Activated B cell treated with CpG ODN at 0.5 μM for 24 hours (primary cell): ENCODE results near the gene CLDN11. TPM values are rescaled to one million over a fixed set of nuclear protein-coding genes. Genes with fewer than 3 reads are reported as not detected.

ENCODE experiments used
- ATAC-seq: fragments of 200-7000 bp; cut with Tn5 transposase; one replicate; pipeline ENCODE4 v1.10.0; 2021; ENCODE audit warnings: low read depth, mild to moderate bottlenecking, moderate library complexity
- CTCF ChIA-PET: fragments of 350-600 bp; sonication (Branson Sonifier 250); formaldehyde crosslinking; loops from one replicate; lab custom pipeline; 2021; ENCODE audit warnings: antibody characterized with exemption; lab: Charles Lee
- POLR2A ChIA-PET: fragments of 350-600 bp; sonication (Branson Sonifier 250); formaldehyde crosslinking; loops from one replicate; lab custom pipeline; 2021; ENCODE audit warnings: antibody characterized with exemption; lab: Charles Lee
- DNase-seq: peaks from one replicate; pipeline ENCODE4 v3.0.0; 2022
- H3K27ac Mint-ChIP-seq: one replicate; pipeline ENCODE4 v1.8.0; 2020; ENCODE audit warnings: mixed read lengths
- H3K27me3 Mint-ChIP-seq: one replicate; pipeline ENCODE4 v1.8.0; 2021; ENCODE audit warnings: mixed read lengths
- H3K36me3 Mint-ChIP-seq: one replicate; pipeline ENCODE4 v1.8.0; 2021; ENCODE audit warnings: low read depth, mixed read lengths
- H3K4me1 Mint-ChIP-seq: one replicate; pipeline ENCODE4 v1.8.0; 2021; ENCODE audit warnings: mixed read lengths
- H3K4me3 Mint-ChIP-seq: one replicate; pipeline ENCODE4 v1.8.0; 2020; ENCODE audit warnings: mild to moderate bottlenecking, mixed read lengths
- H3K9me3 Mint-ChIP-seq: one replicate; pipeline ENCODE4 v1.8.0; 2020; ENCODE audit warnings: mixed read lengths
- CTCF ChIP-seq: fragments of 200-600 bp; IDR thresholded peaks from one replicate; pipeline ENCODE4 v1.8.0; 2022; ENCODE audit warnings: antibody characterized with exemption, mild to moderate bottlenecking
- intact Hi-C: fragments of 100-400 bp; cut with micrococcal nuclease; formaldehyde crosslinking; loops from one replicate; pipeline ENCODE4 v1.15.1; 2024
- total RNA-seq: library from RNA; stranded (reverse); gene quantifications from 2 replicates; pipeline ENCODE4 v1.2.3, GENCODE V29; 2022

CLDN11 gene
- total RNA-seq, 1 donor from 2014 or later, result 0.69 TPM

- no peak overlapping the region for H3K27ac Mint-ChIP-seq
- ATAC-seq (no peak), DNase-seq (no peak)
- no peak for TF ChIP-seq CTCF
- H3K4me1 Mint-ChIP-seq, result no peaks in the 10 kb centered on the region
- H3K9me3 Mint-ChIP-seq, result no peaks in the 10 kb centered on the region
- H3K27me3 Mint-ChIP-seq, result no peaks in the 10 kb centered on the region
- no peak overlapping the region for H3K4me3 Mint-ChIP-seq
- CTCF ChIA-PET, result interaction anchor here (0.6 to 4.8 kb wide), 18 partner anchors 13 to 741 kb away, joined by 3 to 32 read pairs (median 4); partner anchors contain the start of gene SKIL
- POLR2A ChIA-PET, result interaction anchor here (0.6 to 1.2 kb wide), 3 partner anchors 53 to 628 kb away, joined by 3 to 6 read pairs (median 5); partner anchors contain the start of gene SKIL
- no peaks in the 10 kb centered on the region for H3K36me3 Mint-ChIP-seq
- intact Hi-C loops, result loop anchor here (1.0 to 10.0 kb wide), 7 partner anchors 42 to 1934 kb away; no protein-coding TSS in a partner anchor
Measured at GRCh38 chr3:170410428-170411029, 8.1 kb upstream of the CLDN11 start.

GRCh38 chr3:170413291-170413690 lies 5.4 kb upstream of the CLDN11 start:
- H3K4me1 Mint-ChIP-seq, result peaks cover 4% of the 10 kb centered on the region
- ChIA-PET POLR2A (no interaction called here), CTCF (interaction anchor here (1.0 to 4.8 kb wide), 14 partner anchors 11 to 397 kb away, joined by 3 to 46 read pairs (median 5); partner anchors contain the start of gene SKIL)
- peaks cover 10% of the 10 kb centered on the region for H3K27me3 Mint-ChIP-seq
- no peaks in the 10 kb centered on the region for H3K9me3 Mint-ChIP-seq
- no peaks in the 10 kb centered on the region for H3K36me3 Mint-ChIP-seq
- no peak for DNase-seq
- no peak overlapping the region for H3K27ac Mint-ChIP-seq
- no peak overlapping the region for H3K4me3 Mint-ChIP-seq
- intact Hi-C loops, result loop anchor here (10.0 kb wide), 1 partner anchor 1932 kb away; no protein-coding TSS in a partner anchor
- no peak for ATAC-seq
- TF ChIP-seq CTCF, result no peak

- H3K36me3 Mint-ChIP-seq, result no peaks in the 10 kb centered on the region
- TF ChIP-seq CTCF, result peak; percentile 98
- H3K27me3 Mint-ChIP-seq, result peaks cover 15% of the 10 kb centered on the region
- H3K4me3 Mint-ChIP-seq, result no peak overlapping the region
- H3K4me1 Mint-ChIP-seq, result peaks cover 9% of the 10 kb centered on the region
- no peak overlapping the region for H3K27ac Mint-ChIP-seq
- intact Hi-C loops, result loop anchor here (1.0 to 10.0 kb wide), 6 partner anchors 104 to 1931 kb away; no protein-coding TSS in a partner anchor
- ATAC-seq (peak; percentile 72), DNase-seq (no peak)
- CTCF ChIA-PET, result interaction anchor here (0.6 to 4.8 kb wide), 17 partner anchors 9 to 1149 kb away, joined by 3 to 46 read pairs (median 4); partner anchors contain the start of gene SKIL
- no peaks in the 10 kb centered on the region for H3K9me3 Mint-ChIP-seq
- POLR2A ChIA-PET, result no interaction called here
Measured at GRCh38 chr3:170414202-170414663, 4.4 kb upstream of the CLDN11 start.

GRCh38 chr3:170417090-170417489 lies 1.6 kb upstream of the CLDN11 start:
- intact Hi-C loops, result loop anchor here (10.0 kb wide), 1 partner anchor 1928 kb away; no protein-coding TSS in a partner anchor
- CTCF ChIA-PET, result interaction anchor here (1.3 to 4.4 kb wide), 2 partner anchors 107 to 394 kb away, joined by 6 to 46 read pairs; no protein-coding TSS in a partner anchor

More at GRCh38 chr3:170417090-170417489, 1.6 kb upstream of the CLDN11 start:
- H3K4me3 Mint-ChIP-seq, result no peak overlapping the region
- DNase-seq (no peak), ATAC-seq (no peak)
- H3K27ac Mint-ChIP-seq, result no peak overlapping the region
- H3K27me3 Mint-ChIP-seq, result peaks cover 23% of the 10 kb centered on the region
- no peak for TF ChIP-seq CTCF
- H3K36me3 Mint-ChIP-seq, result no peaks in the 10 kb centered on the region
- POLR2A ChIA-PET, result no interaction called here
- no peaks in the 10 kb centered on the region for H3K9me3 Mint-ChIP-seq
- H3K4me1 Mint-ChIP-seq, result peaks cover 18% of the 10 kb centered on the region
